GM13976 (cell line): ENCODE measurements around the gene WWP2.

Source experiments
- DNase-seq: peaks from one replicate; pipeline ENCODE4 v3.0.0; 2012; ENCODE audit warnings: low spot score
- CTCF ChIP-seq: IDR thresholded peaks from 2 replicates; pipeline ENCODE4 v1.5.1; 2012; ENCODE audit warnings: borderline replicate concordance, mild to moderate bottlenecking; ENCODE audit not compliant: insufficient read depth; ENCODE audit errors: extremely low read depth, missing control alignments, control extremely low read depth
- in situ Hi-C: fragments of 300-500 bp; cut with MboI; formaldehyde crosslinking; loops from one replicate; pipeline ENCODE4 v1.12.0; 2022; ENCODE audit warnings: low sequenced_read_pairs, mixed read lengths, inconsistent platforms; ENCODE audit not compliant: unreplicated experiment

Gene WWP2

DNA sequence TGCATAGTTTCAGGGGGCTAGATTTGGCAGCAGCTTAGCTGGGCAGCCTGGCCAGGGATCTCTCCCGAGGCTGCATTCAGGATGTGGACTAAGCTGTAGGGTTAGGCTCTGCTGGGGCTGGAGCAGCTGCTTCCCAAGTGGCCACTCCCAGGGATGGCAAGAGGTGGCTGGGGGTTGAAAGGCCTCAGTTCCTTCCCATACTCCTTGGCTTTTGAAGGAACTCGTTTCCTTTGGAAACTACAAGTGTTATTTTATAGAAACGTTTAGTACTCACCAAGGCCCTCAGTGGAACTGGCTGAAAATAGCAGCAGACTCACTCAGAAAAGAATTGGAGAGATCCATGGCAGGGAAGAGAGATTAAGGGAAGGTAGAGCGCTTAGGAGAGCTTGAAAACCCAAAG is 76.4 kb downstream of the WWP2 start:
- no peak for TF ChIP-seq CTCF
- DNase-seq: no peak
- in situ Hi-C loops: no loop called here

- in situ Hi-C loops: no loop called here
- no peak for DNase-seq
- no peak for TF ChIP-seq CTCF
Observed at GRCh38 chr16:69839240-69839688, 77.1 kb downstream of the WWP2 start.

GRCh38 chr16:69839798-69840409 is 77.8 kb downstream of the WWP2 start:
- in situ Hi-C loops: no loop called here
- TF ChIP-seq CTCF: no peak
- DNase-seq: no peak

DNA sequence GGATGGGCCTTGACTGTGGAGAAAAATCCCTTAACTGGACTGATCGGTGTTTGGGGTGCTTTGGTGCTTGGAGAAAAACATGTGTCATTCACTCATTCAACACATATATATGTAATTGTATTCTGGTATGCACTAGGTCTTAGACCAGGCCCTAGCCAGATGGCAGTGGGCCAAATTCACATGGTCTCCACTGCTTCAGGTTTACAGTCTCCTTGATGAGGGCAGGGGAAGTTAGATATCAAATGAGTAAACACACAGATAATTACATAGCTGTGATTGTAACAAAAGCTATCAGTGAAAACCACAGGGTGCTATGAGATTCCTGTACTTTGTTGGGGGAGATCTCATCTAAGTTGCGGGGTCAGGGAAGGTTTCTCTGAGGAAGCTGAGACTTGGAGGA is 78.8 kb downstream of the WWP2 start:
- in situ Hi-C loops: no loop called here
- no peak for DNase-seq
- TF ChIP-seq CTCF: no peak

GRCh38 chr16:69844441-69844840 is 82.3 kb downstream of the WWP2 start:
- TF ChIP-seq CTCF: no peak
- in situ Hi-C loops: no loop called here
- no peak for DNase-seq

DNA sequence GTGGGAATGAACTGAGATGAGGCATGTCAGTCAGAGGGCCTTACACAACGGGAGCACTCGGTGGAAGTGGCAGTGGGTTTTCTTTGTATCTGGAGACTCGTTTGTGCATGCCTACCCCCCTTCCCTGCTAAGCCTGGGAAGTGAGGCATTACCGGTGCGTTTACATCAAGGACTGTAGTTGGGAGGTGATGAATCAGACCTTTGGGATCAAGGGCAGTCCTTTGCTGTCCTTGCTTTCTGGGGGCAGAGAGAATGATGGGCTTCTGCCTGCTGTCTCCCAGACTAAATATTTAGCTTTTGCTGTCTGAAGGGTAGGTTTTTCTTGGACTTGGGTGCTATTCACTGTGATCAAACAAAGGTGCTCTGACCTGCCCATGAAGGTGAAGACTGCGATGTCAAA is 83.0 kb downstream of the WWP2 start:
- in situ Hi-C loops: no loop called here
- no peak for TF ChIP-seq CTCF
- DNase-seq: no peak
